Dedifferentiated amniotic fluid mesenchymal stem cell (primary cell): ENCODE data around the gene THAP6.
"Not testable (repeated sequence)": the region's sequence is repeated elsewhere in the genome, so short reads cannot be mapped to it uniquely, and the experiment has no call there.

Experiments used
- DNase-seq: peaks from one replicate; pipeline ENCODE4 v3.0.0-alpha.2; 2016; ENCODE audit errors: extremely low spot score

The THAP6 gene

DNA sequence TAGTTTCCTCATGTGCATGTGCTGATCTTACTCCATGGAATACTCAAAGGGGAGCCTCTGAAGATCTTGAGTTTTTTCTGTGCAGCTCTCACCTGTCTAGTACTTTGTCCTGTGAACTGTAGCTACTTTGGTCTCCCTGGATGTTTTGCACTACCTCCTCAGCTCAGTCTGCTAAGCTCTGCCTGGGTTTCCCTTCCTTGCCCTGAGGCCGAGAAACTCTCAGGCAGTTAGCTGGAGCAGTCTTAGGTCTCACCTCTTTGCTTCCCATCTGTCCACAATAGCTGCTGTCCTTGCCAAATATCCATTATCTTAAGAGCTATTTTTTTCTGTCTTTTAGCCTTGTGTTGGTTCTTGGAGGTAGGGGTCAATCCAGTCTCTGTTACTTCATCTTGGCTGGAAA, 11.6 kb downstream of the THAP6 start:
- no peak for DNase-seq

DNA sequence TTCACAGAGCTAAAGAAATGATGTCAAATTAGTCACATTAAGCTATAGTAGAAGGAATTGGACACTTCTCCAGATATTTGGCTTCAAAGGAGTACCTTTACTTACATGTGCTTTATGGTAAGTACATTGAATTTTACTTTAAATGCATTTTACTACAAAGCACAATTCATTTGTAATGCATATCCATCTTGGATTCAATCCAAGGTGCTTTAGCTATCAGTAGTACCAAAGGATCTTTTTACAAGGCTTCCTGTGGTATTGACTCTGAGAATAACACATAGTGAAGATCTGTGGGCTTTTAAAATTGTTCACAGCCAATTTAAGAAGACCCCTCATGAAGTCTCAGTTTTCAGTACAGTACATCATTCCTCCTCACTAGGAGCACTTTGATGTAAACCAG, 13.2 kb downstream of the THAP6 start:
- DNase-seq = no peak

DNA sequence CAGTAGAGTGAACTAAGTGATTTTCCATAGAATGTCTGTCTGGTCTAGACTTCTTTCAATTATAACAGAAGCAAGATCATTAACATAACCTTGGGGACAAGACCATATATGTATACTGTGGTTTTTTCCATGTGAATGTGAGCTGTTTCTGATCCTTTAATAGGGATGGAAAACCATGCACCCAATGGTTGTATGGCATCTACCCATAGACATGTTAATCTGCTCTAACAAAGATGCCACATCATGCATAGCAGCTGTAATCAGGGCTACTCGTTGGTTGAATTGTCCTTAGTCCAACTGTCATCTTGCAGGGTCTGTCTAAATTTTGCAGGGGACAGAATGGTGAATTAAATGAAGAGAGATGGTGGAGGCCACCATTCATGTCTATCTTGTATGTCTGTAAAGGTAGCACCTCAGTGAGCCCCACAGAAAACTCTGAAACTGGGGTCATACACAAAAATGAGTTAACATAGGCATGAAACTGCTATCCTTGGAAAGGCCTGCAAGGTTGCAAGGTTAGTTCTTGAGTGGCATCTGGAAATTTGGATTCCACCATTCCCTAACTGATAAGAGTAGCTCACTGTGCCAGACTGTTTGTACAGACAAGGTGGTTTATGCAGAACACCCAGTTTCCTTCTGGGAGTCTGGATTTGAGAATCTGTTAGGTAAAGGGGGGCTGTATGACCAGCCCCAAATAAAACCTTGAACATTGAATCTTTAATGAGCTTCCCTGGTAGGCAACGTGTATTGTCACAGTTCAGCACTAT, 16.5 kb downstream of the THAP6 start:
- DNase-seq = no peak

DNA sequence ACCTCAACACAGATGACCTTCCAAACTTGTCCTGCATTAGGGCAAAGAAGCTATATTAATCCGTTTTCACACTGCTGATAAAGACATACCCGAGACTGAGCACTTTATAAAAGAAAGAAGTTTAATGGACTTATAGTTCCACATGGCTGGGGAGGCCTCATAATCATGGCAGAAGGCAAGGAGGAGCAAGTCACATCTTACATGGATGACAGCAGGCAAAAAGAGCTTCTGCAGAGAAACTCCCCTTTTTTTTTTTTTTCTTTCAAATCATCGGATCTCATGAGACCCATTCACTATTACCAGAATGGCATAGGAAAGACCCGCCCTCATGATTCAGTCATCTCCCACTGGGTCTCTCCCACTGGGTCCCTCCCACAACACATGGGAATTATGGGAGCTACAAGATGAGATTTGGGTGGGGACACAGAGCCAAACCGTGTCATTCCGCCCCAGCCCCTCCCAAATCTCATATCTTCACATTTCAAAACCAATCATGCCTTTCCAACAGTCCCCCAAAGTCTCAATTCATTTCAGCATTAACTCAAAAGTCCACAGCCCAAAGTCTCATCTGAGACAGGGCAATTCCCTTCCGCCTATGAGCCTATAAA, 17.4 kb downstream of the THAP6 start:
- not testable (repeated sequence) for DNase-seq

DNA sequence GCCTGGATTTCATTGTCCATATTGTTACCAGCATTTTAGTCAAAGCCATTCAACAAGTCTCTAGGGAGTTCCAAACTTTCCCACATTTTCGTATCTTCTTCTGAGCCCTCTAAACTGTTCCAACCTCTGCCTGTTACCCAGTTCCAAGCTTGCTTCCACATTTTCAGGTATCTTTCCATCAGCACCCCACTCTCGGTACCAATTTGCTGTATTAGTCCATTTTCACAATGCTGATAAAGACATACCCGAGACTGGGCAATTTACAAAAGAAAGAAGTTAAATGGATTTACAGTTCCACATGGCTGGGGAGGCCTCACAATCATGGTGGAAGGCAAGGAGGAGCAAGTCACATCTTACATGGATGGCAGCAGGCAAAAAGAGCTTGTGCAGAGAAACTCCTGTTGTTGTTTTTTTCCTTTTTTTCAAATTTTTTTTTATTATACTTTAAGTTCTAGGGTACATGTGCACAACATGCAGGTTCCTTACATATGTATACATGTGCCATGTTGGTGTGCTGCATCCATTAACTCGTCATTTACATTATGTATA, 19.1 kb downstream of the THAP6 start:
- not testable (repeated sequence) for DNase-seq

DNA sequence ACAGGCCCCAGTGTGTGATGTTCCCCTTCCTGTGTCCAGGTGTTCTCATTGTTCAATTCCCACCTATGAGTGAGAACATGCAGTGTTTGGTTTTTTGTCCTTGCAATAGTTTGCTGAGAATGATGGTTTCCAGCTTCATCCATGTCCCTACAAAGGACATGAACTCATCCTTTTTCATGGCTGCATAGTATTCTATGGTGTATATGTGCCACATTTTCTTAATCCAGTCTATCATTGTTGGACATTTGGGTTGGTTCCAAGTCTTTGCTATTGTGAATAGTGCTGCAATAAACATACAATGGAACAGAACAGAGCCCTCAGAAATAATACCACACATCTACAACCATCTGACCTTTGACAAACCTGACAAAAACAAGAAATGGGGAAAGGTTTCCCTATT, 19.7 kb downstream of the THAP6 start:
- DNase-seq = not testable (repeated sequence)

DNA sequence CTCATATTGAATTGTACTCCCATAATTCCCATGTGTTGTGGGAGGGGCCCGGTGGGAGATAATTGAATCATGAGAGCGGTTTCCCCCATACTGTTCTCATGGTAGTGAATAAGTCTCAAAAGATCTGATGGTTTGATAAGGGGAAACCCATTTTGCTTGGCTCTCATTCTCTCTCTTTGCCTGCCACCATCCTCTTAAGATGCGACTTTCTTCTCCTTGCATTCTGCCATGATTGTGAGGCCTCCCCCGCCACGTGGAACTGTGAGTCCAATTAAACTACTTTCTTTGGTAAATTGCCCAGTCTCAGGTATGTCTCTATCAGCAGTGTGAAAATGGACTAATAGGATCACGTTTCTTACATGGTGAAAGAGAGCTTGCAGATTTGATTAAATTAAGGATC, 23.0 kb downstream of the THAP6 start:
- not testable (repeated sequence) for DNase-seq

DNA sequence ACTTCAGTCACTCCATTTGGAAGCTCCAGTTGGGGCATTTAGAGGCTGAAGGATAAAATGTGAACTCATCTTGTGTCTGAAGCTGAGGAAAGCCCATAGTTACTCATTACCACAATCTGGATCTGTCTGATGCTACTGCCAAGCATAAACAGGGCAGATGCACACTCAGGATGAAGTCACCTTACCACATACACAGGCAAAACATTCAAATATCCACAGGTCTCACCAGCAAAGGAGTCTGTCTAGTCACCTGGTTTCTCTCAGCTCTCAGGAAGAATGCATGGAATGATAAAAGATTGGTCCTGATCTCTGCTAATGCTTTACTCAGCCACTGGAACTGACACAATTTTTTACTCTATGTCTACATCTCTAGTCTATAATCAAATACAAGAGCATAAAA, 28.6 kb downstream of the THAP6 start:
- no peak for DNase-seq

DNA sequence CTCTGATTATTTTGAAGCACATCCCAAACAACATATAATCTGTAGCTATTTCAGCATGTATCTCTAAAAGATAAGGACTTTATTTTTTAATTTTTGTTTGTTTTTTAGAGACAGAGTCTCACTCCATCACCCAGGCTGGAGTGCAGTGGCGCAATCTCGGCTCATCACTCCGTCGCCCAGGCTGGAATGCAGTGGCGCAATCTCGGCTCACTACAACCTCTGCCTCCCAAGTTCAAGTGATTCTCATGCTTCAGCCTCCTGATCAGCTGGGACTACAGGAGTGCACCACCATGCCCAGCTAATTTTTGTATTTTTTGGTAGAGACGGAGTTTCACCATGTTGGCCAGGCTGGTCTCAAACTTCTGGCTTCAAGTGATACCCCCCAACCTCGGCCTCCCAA, 29.9 kb downstream of the THAP6 start:
- not testable (repeated sequence) for DNase-seq

DNA sequence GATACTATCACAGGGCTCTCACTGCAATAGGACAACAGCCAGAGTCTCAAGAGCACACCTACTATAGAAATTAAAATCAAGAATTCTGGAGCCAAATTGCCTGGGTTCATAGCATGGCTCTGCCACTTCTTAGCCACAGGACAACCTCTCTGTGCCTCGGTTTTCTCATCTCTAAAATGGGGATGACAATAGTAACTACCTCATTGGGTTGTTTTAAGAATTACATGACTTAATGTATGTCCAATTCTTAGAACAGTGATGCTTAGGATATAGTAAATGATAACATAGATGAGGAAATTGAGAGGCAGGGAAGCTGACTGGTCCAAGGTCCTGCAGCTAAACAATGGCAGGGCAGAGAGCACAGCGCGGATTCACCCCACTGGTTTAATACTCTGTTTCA, 30.6 kb downstream of the THAP6 start:
- no peak for DNase-seq

DNA sequence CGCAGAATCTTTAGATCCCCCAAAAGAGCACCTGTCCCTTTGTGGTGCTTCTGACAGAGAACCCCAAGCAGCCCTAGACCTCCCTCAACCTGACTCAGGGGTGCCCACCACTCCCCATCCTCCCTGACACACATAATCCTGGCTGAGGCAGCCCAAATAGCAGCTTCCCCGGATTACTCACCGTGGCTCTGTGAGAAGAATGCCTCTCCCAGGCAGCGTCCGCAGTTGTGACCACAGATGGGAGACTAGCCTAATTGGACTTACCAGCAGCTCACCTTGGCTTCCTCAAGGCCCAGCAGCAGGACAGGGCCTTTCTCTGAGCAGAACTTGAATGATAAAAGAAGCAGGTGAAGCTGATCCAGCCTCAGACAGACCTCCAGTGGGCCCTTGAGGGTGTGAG, 31.3 kb downstream of the THAP6 start:
- no peak for DNase-seq

DNA sequence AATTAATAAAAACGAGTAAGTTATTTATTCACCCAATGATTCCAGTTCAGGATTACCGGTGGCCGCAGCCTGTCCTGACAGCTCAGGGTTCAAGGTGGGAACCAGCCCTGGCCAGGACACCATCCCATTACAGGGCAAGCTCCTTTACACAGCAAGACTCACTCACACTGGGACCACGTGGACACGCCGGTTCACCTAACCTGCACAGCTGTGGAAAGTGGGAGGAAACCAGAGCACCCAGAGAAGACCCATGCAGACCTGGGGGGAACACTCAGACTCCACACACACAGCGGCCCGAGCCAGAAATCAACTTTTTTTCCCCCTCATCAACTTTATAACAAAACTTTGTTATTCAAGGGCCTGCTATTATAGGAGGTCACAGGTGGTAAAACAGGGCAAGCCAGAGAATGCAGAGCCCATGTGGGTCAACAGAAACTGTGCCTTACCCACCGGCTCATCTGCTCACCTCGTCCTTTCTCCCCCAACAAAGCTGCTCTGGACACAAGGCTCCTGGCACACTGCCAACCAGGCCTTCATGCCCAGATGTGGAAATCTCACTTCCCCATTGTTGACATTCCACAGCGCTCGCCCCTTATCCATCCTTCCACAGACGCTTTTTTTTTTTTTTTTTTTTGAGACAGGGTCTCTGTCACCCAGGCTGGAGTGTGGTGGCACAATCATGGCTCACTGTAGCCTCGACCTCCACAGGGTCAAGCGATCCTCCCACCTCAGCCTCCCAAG, 33.5 kb downstream of the THAP6 start:
- no peak for DNase-seq

DNA sequence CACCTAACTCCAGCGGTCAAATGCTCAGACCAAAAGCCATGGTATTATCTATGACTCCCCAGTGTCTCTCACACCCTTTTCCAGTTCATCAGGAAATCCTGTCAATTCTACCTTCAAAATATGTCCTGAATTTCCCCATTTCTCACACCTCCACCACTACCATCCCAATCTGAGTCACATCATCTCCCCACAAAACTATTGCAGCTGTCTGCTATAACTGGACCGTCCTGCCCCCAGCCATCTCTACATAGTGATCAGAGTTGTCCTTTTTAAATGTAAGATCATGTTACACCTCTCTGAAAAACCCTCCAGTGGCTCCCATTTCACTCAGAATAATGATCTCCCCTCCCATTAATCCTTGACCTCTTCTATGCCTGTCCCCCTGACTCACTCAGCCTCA, 34.7 kb downstream of the THAP6 start:
- DNase-seq = no peak

DNA sequence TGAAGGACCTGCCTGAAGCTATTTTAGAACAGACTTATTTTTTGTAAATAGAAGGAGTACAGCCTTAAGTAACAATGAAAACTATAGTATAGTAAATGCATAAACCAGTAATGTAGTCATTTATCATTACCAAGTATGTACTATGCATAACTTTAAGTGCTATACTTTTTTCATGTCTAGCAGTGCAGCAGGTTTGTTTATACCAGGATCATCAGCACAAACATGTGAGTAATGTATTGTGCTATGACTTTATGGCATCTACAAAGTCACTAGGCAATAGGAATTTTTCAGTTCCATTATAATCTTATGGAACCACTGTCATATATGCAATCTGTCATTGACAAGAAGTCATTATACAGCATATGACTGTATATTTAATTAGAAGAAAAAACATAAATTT, 38.2 kb downstream of the THAP6 start:
- DNase-seq = no peak

DNA sequence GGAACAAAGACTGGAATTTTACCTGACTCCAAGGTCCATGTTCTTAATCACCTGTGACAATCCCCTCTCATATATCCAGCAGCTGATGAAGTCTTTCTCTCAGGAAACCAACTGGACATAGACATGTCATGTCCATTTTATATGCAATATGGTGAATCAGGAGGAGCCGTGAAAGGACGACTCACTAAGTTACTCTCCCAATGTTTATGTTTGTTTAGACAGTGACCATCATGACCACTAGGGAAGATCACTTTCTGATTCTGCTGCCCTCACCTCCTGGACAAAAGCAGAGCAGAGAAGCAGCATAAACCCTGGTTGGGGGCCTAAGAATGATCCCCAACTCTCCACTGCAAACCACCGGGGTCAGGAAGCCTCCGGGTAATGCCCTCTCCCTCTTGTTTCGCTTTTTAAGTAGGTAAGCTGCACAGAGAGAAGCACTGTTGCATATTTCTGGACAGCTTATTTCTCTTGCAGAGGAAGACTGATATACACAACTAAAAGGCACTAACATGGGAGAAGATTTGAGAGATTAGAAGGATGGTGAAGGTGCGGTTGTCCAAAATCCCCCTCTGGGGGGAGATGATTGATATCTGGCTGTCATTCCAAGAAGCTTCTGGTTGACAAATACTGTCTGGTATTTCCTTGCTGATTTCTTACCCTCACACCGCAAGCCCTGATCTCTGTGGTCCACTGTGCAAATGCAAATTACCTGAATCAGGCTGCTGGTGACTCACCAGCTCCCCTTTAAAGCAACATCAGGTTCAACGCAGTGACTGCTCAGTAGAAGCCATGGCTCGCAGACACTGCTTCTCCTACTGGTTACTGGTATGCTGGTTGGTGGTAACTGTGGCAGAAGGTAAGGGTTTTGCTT, 41.3 kb downstream of the THAP6 start, which contains the start of gene ODAPH:
Gene ODAPH (plus strand): TSS at position 773 of the 871 bp plus-strand sequence. CDS start 17 bp downstream, at position 790.
- no peak for DNase-seq

DNA sequence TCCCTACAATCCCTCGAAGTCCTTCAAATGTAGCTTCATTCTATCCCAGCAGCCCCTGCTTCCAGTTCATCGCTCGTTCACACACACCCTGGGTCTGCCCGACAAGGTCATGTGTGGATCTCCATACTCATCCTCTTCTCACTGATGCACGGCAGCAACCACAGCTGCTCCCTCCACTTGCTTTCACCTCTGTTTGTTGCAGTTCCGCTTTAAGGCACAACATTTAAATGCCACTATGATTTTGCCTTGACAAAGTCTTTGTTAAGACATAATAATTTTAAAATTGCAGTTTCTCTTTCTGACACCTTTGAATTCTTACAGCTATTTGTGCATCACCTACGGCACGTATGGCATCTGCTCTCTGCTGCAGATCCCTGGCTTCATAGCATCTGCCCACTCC, 43.4 kb downstream of the THAP6 start:
- DNase-seq = no peak

DNA sequence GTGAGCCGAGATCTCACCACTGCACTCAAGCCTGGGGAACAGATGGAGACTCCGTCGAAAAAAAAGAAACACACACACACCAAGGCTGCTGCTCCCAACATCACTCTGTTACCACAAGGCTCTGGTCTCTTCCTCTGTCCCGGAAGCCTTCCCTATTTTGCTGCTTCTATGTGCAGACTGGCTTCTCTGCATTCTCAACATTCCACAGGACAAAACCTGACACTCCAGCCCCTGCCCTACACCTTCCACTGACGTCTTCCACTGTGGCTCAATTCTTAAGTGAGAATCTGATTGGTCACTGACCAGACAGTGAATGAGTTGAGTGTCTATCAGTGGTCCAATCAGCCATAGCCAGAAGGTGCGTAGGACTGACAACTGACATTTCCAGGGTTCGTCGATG, 47.5 kb downstream of the THAP6 start:
- DNase-seq = no peak

DNA sequence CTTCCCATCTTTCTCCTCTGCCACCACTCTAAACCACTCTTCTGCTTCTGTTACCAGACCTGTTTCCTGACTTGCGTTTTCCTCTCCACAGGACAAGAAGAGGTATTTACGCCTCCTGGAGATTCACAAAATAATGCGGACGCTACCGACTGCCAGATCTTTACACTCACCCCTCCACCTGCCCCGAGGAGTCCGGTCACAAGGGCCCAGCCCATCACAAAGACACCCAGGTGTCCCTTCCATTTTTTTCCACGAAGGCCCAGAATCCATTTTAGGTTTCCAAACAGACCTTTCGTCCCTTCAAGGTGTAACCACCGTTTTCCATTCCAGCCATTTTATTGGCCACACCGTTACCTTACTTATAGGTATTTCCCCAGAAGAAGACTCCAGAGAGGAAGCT, 49.8 kb downstream of the THAP6 start:
- no peak for DNase-seq

DNA sequence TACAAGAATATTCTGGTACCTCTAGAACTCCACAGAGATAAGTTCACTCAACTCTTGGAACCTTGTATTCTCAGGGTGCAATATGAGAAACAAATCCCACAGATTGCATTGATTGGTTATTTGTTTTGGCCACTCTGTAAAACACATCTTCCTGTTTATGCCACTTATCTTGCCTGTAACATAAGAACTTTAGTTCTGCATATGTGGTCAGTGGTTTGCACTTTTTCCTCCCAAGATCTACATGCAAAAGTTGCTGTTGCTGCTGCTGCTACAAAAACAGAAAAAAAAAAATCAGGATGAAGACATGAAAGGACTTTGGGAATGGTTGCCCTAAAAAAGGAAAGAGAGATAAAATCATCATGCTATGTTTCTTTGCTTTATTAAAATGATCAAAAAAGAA, 51.2 kb downstream of the THAP6 start:
- DNase-seq = no peak

DNA sequence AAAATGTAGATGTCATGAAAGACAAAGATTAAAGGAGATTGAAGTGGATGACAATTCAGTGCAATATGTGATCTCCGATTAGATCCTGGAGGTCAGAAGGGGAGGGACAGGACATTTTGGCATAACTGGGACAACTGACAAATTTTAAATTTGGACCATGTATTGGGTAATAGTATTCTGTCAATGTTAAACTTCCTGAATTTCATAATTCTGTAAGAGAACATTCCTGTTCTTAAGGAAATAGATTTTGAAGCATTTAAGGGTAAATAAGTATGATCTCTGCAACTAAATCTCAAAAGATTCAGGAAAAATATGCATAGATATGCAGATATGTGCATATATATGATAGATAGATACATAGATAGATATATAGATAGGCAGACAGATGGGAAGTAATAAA, 52.6 kb downstream of the THAP6 start:
- DNase-seq = no peak

DNA sequence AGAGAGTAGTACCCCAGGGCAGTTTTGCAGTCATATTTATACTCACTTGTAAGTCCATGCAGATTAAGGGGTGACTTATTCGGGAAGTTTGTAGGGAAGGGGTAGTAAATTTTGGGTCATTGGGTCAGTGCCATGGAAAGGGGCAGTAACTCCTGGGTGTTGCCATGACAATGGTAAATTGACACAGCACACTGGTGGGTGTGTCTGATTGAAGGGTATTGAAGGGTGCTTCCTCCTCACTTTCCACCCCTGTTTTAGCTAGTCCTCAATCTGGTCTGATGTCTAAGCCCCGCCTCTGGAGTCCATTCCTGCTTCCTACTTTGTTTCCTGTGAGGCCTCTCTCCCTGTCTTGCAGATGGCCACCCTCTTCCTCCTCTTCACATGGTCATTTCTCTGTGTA, 53.5 kb downstream of the THAP6 start:
- no peak for DNase-seq
